ENCODE results near the gene RPL9. TPM values are rescaled to one million over a fixed set of nuclear protein-coding genes. Genes with fewer than 3 reads are reported as not detected.

The RPL9 gene
- total RNA-seq, result 1,470 and 1,613 TPM in 2 replicates

DNA sequence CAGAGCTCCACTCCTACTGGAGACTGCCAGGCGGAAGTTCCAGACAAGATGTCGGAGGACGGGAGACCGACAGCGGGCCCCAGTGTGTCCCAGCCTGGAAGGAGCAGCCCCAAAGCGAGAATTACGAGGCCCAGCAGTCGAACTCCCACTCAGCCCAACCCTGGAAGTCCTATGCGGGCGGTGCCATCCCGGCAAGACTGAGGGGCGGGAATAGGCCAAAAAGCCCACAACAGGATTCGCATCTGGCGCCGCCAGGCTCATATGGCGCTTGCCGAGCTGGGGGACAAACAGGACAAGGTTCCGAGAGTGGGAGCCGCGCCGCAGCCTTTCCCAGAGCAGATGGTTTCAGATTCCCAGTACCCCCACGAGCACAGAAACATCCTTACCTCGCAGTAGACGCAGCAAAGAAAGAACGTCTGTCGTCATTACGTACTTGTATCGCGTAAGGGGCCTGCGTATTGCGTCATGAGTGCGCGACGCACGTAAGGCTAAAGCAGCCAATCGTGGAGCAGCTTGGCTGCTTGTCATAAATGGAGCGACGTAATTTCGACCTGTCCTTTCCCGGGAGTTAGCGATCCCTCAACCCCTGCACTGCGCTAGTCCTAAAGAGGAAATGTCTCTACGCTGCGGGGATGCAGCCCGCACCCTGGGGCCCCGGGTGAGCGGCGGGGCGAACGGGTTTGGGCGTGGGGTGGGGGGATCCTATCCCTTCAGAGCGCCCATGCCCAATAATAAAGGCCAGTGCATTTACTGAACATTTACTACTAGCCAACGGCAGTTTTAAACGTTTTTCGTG is at the start of gene RPL9, which contains the start of gene LIAS:
Gene RPL9, minus strand, starts transcription at position 418 of the 796 bp plus-strand sequence. CDS start 483 bp downstream, outside the sequence.
Gene LIAS, plus strand, starts transcription at position 552 of the 796 bp plus-strand sequence. Its CDS starts 62 bp downstream, at position 614.

DNA sequence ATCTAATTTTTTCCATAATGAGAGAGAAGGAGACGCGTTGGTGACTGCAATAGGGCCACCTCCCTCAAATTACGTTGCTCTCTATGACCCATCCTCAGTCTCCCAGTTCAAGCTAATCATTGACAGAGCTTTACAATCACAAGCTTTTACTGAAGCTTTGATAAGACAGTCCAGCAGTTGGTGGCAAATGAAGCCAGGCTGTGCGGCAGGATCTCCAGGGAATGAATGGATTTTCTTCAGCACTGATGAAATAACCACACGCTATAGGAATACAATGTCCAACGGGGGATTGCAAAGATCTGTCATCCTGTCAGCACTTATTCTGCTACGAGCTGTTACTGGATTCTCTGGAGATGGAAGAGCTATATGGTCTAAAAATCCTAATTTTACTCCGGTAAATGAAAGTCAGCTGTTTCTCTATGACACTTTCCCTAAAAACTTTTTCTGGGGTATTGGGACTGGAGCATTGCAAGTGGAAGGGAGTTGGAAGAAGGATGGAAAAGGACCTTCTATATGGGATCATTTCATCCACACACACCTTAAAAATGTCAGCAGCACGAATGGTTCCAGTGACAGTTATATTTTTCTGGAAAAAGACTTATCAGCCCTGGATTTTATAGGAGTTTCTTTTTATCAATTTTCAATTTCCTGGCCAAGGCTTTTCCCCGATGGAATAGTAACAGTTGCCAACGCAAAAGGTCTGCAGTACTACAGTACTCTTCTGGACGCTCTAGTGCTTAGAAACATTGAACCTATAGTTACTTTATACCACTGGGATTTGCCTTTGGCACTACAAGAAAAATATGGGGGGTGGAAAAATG is 51.7 kb downstream of the RPL9 start, which contains the start of gene KLB:
Gene KLB, plus strand, starts transcription at position 168 of the 821 bp plus-strand sequence. Its CDS starts 20 bp downstream, at position 188.

Small RNA genes within 50 kb of the gene (small RNA-seq; reads per million reads assigned to genes)
- gene MIR5591, result not detected
- gene RF00019, result not detected

Other genes with a start within 250 kb of the RPL9 start
- gene RFC1, start 92.6 kb downstream of the RPL9 start, total RNA-seq, result 31.3 and 35.9 TPM in 2 replicates
- not detected in 2 replicates for gene KLB, start 52.0 kb downstream of the RPL9 start, total RNA-seq
- gene LIAS, start 134 bp upstream of the RPL9 start, total RNA-seq, result 4.5 and 5.1 TPM in 2 replicates
- gene UGDH, start 68.5 kb upstream of the RPL9 start, total RNA-seq, result 175 and 179 TPM in 2 replicates
- gene SMIM14, start 179.9 kb upstream of the RPL9 start, total RNA-seq, result 48.0 and 56.3 TPM in 2 replicates
- gene UBE2K, start 239.2 kb upstream of the RPL9 start, total RNA-seq, result 18.2 and 20.6 TPM in 2 replicates